Retinal pigment epithelial cell (primary cell): ENCODE results near the gene VSTM2L.

Experiments
- DNase-seq: peaks from one replicate; pipeline ENCODE4 v3.0.0-alpha.2; 2010; ENCODE audit warnings: low read depth
- H3K4me3 ChIP-seq: 2 replicates; pipeline ENCODE4 v1.5.1; 2011; ENCODE audit warnings: mild to moderate bottlenecking, low read length, control low read depth, moderate library complexity
- CTCF ChIP-seq: conservative IDR thresholded peaks from 2 replicates; pipeline ENCODE4 v1.5.1; 2011; ENCODE audit warnings: low read depth, low read length, control low read depth, inconsistent platforms

VSTM2L gene

GRCh38 chr20:37986044-37986858, 83.3 kb downstream of the VSTM2L start:
- no peak for TF ChIP-seq CTCF
- DNase-seq: no peak
- H3K4me3 ChIP-seq: no peak overlapping the region

- TF ChIP-seq CTCF: no peak
- peak; percentile 84 for DNase-seq
- no peak overlapping the region for H3K4me3 ChIP-seq
Measured at GRCh38 chr20:37986873-37987601, 84.1 kb downstream of the VSTM2L start.

- DNase-seq: no peak
- no peak for TF ChIP-seq CTCF
- H3K4me3 ChIP-seq: no peak overlapping the region
Measured at GRCh38 chr20:37987602-37988290, 84.8 kb downstream of the VSTM2L start.

GRCh38 chr20:37988306-37988954, 85.5 kb downstream of the VSTM2L start:
- no peak for DNase-seq
- no peak overlapping the region for H3K4me3 ChIP-seq
- TF ChIP-seq CTCF: no peak

GRCh38 chr20:37989601-37990295, 86.8 kb downstream of the VSTM2L start:
- no peak for TF ChIP-seq CTCF
- no peak overlapping the region for H3K4me3 ChIP-seq
- no peak for DNase-seq

- TF ChIP-seq CTCF: no peak
- H3K4me3 ChIP-seq: no peak overlapping the region
- DNase-seq: no peak
Measured at GRCh38 chr20:37990571-37991151, 87.7 kb downstream of the VSTM2L start.
